GM19397 (cell line): ENCODE data around the gene MCOLN3.
A peak's percentile ranks its signal among the peaks of the same experiment; 100 is the strongest.
"Not testable (repeated sequence)": the region's sequence is repeated elsewhere in the genome, so short reads cannot be mapped to it uniquely, and the experiment has no call there.

ENCODE experiments used
- ATAC-seq: cut with Tn5 transposase; IDR thresholded peaks from one replicate; pipeline ENCODE4 v1.9.1; 2021; ENCODE audit warnings: mild to moderate bottlenecking, moderate library complexity; ENCODE audit not compliant: unreplicated experiment

MCOLN3 gene

DNA sequence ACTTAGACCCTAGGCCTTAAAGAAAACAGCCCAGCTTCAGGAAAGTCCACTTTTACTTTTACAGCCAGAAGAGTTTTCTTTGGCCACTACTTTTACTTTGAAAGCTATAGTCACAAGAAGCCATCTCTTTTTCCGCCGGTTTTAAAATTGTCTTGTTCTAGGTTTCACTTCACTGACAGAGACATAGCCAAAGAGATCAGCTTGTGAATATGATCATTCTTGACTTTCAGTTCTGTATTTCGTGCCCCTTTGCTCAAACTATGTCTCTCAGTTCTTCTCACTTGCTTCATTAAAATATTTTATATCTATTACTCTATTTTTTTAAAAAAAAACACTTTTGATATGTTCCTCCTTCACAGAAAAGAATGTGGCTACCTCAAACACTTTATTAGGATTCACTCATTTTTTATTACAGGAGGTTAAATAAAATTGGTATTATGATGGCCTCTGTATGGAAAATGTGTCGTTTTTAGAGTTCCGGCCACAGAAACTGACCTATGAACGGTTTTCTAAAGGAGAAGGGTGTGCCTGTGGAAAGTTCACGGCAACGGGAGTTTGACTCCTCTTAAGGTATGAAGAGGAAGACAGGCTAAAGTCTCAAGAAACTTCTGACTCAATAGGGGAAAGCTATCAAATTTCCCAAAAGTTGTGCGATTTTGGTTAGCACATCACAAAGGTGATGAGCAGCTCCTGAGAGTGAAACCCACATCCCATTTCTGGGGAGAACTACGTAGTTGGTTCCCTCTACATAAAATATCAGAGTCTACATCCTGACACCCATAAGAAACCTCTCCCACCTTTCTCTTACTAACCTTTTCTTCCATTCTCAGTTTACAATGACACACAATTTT is 52.6 kb downstream of the MCOLN3 start:
- ATAC-seq = peak; percentile 24

DNA sequence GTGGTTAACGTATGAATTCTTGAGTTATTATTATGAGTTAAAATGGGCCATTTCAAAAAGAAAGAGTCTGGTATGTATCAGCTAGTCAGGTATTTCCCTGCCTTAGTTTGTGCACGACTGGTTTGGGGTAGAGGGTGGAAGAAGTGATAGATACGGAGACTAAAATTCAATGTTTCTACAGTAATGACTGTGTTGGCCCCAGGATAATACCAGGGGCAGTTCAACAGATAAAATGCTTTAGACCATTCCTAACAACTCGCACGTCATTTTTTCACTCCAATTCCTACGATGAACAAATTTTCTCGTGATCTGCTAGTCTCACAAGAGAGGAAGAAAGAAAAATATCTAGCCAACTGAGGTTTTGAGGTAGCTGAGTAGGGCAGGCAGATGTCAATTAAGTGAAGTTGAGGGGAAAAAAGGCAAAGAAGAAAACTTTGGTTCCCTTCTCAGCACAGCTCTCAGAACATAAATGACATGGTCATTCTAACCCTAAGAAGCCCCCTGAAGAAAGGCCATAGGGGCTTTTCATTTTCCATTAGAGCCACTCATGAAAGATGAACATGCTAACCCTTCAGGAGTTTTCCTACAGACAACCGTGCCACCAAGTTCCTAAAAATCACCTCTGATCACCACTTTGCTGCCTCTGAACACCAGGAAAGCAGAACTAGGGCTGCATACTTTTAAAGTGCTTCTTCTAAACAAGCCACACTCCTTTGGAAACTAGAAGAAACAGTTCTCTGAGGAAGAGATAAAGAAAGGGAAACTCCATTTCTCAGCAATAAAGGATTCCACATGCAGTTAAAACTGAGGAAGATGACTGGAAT is 57.0 kb downstream of the MCOLN3 start:
- peak; percentile 42 for ATAC-seq

DNA sequence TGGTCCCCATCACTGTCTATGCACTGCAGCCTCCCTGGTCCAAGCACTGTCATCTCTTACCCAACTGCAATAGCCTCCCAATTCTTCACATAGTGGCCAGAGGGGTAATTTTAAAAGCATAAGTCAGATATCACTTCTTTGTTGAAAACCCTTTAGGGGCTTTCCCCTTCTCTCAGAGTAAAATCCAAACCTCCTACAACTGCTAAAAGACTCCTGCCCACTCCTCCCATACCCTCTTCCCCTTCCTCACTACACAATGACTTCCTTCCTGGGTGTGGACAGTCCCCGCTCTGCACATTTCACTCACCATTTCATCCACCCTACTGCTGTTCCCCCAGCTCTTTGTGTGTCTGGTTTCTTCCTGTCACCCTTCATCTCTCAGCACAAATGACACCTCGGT is 59.7 kb downstream of the MCOLN3 start:
- peak; percentile 52 for ATAC-seq

DNA sequence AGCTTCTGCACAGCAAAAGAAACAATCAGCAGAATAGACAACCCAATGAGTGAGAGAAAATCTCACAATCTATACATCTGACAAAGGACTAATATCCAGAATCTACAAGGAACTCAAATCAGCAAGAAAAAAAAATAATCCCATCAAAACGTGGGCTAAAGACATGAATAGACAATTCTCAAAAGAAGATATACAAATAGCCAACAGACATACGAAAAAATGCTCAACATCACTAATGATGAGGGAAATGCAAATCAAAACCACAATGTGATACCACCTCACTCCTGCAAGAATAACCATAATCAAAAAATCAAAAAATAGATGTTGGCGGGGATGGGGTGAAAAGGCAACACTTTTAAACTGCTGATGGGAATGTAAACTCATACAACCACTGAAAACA is 61.7 kb downstream of the MCOLN3 start:
- ATAC-seq = not testable (repeated sequence)

DNA sequence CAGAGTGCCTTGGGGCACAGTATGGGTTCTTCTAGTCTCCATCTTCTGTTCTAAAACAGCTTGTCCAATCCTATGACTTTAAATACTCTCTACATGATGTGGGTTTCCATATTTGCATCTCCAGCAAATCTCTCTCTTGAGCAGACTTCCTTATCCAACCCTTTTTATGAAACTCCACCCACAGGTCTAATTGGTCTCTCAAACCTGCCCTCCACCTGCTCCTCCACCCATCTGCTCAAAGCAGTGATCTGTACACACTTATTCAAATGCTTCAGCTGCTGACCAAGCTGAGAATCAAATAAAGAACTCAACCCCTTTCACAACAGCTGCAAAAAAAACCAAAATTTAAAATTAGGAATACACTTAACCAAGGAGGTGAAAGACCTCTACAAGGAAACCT is 62.9 kb downstream of the MCOLN3 start:
- ATAC-seq = peak; percentile 51

DNA sequence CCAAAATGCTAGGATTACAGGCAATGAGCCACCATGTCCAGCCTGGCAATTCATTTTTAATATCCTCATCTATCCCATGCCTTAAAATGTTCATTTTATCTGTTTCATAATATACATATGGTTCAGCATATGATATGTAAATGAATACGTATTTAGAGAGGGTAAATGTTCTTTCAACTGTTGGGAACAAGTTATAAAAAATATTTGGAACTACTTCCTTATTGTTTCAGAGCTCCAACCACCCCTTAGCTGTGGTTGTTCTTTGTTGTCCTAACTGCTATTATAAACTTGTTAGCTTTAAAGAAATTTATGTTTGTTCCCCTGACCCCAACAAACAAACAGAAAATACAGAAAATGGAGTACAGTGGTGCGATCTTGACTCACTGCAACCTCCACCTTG is 65.9 kb downstream of the MCOLN3 start:
- no peak for ATAC-seq

DNA sequence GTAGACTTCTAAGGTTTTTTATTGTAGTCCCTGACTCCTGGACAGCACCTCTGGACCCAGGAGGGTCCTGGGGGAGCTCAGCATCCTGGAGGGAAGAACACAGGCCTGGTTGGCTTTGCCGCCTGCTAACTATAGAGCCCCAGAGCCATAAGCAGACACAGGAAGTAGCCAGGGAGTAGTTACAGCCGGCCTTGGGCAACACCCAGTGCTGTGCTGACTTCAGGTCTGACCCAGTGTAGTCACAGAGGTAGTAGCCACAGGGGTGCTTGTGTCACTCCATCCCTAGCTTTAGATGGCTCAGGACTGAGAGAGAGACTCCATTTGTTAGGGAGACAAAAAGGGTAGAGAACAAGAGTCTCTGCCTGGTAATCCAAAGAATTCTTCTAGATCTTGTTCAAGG is 73.3 kb downstream of the MCOLN3 start:
- ATAC-seq = no peak

DNA sequence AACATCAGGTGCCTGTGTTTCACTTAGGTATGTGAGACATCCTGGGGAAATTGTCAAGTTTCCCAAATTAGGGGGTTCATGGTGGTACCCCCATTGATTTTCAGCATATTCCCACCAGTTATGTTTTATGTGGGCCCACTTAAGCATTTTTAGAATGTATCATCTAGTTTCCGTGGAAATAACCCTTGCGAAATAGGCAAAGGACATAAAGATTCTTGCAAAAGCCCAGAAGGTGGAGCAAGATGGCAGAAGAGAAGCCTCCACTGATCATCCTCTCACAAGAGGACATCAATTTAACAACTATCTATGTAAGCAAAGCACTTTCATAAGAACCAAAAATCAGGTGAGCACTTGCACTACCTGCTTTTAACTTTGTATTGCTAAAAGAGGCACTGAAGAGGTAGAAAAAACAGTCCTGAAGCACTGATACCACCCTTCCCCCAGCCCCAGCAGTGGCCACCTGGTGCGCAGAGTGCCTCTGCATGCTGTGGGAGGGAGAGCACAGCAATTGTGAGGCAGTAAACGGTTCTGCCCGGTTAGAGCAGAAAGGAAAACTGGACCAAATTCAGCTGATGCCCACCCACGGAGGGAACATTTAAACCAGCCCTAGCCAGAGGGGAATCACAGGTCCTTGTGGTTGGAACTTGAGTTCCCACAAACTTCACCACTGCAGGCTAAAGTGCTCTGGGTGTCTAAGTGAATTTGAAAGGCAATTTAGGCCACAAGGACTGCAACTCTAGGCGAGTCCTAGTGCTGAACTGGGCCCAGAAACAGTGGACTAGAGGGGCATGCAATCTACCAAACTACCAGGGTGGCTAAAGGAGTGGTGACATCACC is 74.6 kb downstream of the MCOLN3 start:
- peak; percentile 44 for ATAC-seq

DNA sequence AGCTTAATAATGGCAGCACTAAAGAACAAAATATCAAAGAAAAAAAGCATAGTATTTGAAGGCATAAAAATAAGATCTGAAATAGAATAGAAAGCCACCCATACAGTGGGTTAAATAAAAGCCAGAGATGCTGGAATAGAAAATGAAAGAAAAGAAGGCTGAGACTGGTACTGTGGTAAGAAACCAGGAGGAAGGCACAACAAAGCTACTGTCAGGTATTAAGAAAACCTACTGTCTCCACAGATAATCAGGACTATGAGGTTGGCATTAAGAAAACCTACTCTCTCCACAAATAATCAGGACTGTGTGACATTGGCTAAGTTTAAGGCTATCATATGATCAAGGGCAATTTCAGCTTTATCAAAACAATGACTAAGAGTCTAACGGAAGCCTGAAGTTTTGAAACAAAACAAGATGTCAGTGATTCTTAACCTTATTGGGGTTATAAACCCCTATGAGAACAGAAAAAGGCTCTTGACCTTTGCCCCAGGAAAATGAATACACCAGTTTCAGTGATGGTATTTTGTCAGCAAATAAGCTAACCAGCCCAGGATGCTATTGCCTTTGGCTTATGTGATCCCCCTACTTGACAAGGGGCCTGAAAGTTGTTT is 75.8 kb downstream of the MCOLN3 start:
- ATAC-seq = no peak

DNA sequence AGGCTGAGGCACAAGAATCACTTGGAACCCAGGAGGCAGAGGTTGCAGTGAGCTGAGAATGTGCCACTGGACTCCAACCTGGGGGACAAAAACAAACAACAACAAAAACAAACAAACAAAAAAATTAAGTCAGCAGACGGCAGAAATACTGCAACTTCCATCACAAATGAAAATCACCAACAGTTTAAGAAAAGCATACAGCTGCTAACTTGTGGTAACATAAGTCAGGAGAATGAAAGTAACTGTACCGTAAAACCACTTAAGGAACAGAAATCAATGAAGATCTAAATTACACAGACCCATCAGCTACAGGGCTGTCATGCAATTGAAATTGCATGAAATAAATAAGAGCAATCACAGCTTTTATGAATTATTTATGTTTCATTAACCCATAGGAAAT is 76.3 kb downstream of the MCOLN3 start:
- ATAC-seq = peak; percentile 32

DNA sequence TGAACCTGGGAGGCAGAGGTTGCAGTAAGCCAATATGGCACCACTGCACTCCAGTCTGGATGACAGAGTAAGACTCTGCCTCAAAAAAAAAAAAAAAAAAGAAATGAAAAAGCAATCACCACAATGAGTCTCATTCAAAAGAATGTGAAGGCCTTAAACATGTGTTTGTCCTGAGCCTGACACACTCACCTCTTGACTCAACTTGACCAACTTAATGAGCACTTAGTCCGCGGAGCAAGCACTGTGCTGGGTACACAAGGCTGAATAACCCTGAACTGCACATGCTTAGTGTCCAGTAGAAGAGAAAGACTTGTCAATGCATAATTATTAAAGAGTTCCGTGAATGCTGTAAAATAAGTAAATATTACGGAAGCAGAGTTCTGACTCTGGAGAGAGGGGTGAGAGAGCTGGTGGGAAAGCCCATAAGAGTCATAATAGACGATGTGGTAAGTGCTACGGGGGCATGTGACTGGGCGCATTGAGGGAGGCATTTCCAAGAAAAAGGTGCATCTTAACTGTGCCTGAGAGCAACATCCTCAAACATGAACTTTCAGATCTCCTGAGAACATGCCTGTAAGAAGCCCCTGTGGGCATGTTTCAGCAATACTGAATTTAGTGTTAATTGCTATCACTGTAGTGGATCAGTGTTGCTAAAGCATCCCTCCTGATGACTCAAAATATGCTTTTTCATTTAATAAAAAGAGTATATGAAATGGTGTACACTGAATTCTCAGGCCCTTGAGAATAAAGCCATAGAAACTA is 78.6 kb downstream of the MCOLN3 start:
- peak; percentile 48 for ATAC-seq

DNA sequence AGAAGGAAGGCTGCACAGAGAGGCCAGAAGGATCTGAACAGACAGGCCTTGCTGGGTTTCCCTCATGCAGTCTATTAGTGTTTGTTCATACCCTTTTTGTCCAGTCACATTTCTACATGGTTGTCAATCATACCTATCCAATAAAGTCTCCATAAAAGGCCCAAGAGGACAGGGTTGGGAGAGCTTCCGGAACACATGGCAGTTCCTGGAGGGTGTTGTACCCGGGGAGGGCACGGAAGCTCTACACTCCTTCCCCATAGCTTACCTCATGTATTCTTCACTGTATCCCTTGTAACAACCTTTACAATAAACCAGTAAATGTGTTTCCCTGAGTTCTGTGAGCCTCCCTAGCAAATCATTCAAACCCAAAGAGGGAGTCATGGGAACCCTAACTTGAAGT is 79.4 kb downstream of the MCOLN3 start:
- no peak for ATAC-seq

DNA sequence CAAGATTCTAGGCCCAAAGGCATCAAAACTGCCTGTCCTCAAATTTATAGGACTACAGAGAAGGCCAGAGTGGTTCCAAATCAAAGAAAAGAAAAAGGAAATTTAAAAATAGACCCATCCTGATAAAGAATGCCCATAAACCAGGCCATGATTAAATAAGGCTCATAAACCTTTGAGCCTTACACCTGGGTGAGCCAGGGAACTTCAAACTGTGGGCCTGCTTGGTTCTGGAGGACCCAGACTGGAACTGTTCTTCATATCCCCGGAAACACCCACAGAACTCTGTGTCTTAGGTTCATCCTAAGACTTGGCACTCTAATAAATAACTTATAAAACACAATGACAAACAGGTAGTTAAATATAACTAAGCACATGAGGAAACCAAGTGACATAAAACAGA is 80.2 kb downstream of the MCOLN3 start:
- no peak for ATAC-seq
